K562 (cell line): ENCODE results near the gene VARS1. TPM values are rescaled to one million over a fixed set of nuclear protein-coding genes. Genes with fewer than 3 reads are reported as not detected.

Experiments used
- BRD4 ChIP-seq: fragments of 200-600 bp; sonication (generic); IDR thresholded peaks from 2 replicates; pipeline ENCODE4 v1.6.1; 2017; ENCODE audit warnings: inconsistent platforms
- BRD9 ChIP-seq: fragments of 450-650 bp; IDR thresholded peaks from 2 replicates; pipeline ENCODE4 v1.6.1; 2018; ENCODE audit warnings: low read depth; ENCODE audit not compliant: partially characterized antibody
- CBX3 ChIP-seq, 2 experiments: IDR thresholded peaks; 1 replicate in 1 of 2; 2 replicates in 1 of 2; pipeline ENCODE4 v1.6.1; 2012; ENCODE audit warnings: inconsistent platforms in 2 of 2, low read length in 2 of 2, borderline replicate concordance in 1 of 2, control low read depth in 1 of 2
- CREB1 ChIP-seq, 2 experiments: sonication (generic) in 1 of 2; formaldehyde crosslinking in 1 of 2; IDR thresholded peaks; 2 replicates each; pipeline versions ENCODE4 v1.6.1 to v1.8.0; 2012 to 2022; ENCODE audit warnings: inconsistent platforms in 1 of 2, mild to moderate bottlenecking in 1 of 2, missing genetic modification reagents in 1 of 2, moderate library complexity in 1 of 2
- ETV6 ChIP-seq, 3 experiments: fragments of 150-350 bp in 1 of 3; sonication (generic) in 1 of 3; formaldehyde crosslinking in 1 of 3; IDR thresholded peaks; 2 replicates each; pipeline versions ENCODE4 v1.6.1 to v1.8.0; 2014 to 2022; ENCODE audit warnings: borderline replicate concordance in 2 of 3, low read depth in 2 of 3, antibody characterized with exemption in 1 of 3, low read length in 1 of 3, mild to moderate bottlenecking in 1 of 3, missing genetic modification reagents in 1 of 3
- GATAD2B ChIP-seq: fragments of 450-650 bp; IDR thresholded peaks from 2 replicates; pipeline ENCODE4 v1.6.1; 2017; ENCODE audit warnings: mild to moderate bottlenecking, borderline replicate concordance
- HDAC1 ChIP-seq, 2 experiments: fragments of 450-650 bp; IDR thresholded peaks; 2 replicates each; pipeline ENCODE4 v1.6.1; 2016 to 2017; ENCODE audit warnings: inconsistent platforms in 1 of 2, mild to moderate bottlenecking in 1 of 2, moderate library complexity in 1 of 2
- HNRNPUL1 ChIP-seq: fragments of 200-400 bp; formaldehyde crosslinking; IDR thresholded peaks from 2 replicates; pipeline ENCODE4 v1.6.1; 2017; ENCODE audit warnings: low read length
- ILF3 ChIP-seq: fragments of 450-650 bp; IDR thresholded peaks from 2 replicates; pipeline ENCODE4 v1.6.1; 2018; ENCODE audit warnings: antibody characterized with exemption, mild to moderate bottlenecking, moderate library complexity, borderline replicate concordance
- IRF2 ChIP-seq: sonication (generic); formaldehyde crosslinking; IDR thresholded peaks from 2 replicates; pipeline ENCODE4 v1.8.1; 2022; ENCODE audit warnings: mild to moderate bottlenecking, missing genetic modification reagents
- LARP7 ChIP-seq: fragments of 450-650 bp; IDR thresholded peaks from 2 replicates; pipeline ENCODE4 v1.6.1; 2016
- PHB2 ChIP-seq: fragments of 450-650 bp; IDR thresholded peaks from 2 replicates; pipeline ENCODE4 v1.6.1; 2017; ENCODE audit warnings: low read depth
- POLR3G ChIP-seq: IDR thresholded peaks from 2 replicates; pipeline ENCODE4 v1.6.1; 2011; ENCODE audit not compliant: insufficient read length, insufficient replicate concordance; ENCODE audit errors: extremely low read depth
- RB1 ChIP-seq: fragments of 450-650 bp; IDR thresholded peaks from 2 replicates; pipeline ENCODE4 v1.6.1; 2017; ENCODE audit warnings: low read depth, mild to moderate bottlenecking
- SP2 ChIP-seq: IDR thresholded peaks from 2 replicates; pipeline ENCODE4 v1.6.1; 2011; ENCODE audit warnings: mild to moderate bottlenecking, low read depth, low read length, moderate library complexity; ENCODE audit not compliant: poor library complexity, severe bottlenecking; ENCODE audit errors: extremely low read depth
- SRSF1 ChIP-seq: fragments of 200-400 bp; formaldehyde crosslinking; IDR thresholded peaks from 2 replicates; pipeline ENCODE4 v1.6.1; 2017; ENCODE audit warnings: mild to moderate bottlenecking, low read depth, low read length, moderate library complexity
- SRSF3 ChIP-seq: fragments of 200-400 bp; formaldehyde crosslinking; IDR thresholded peaks from 2 replicates; pipeline ENCODE4 v1.6.1; 2016; ENCODE audit warnings: mild to moderate bottlenecking, low read length, moderate library complexity; ENCODE audit not compliant: insufficient read depth
- TSC22D4 ChIP-seq: fragments of 450-650 bp; IDR thresholded peaks from 2 replicates; pipeline ENCODE4 v1.6.1; 2016; ENCODE audit warnings: missing genetic modification characterization, missing biosample characterization, control low read depth
- ZC3H4 ChIP-seq: sonication (generic); formaldehyde crosslinking; IDR thresholded peaks from 2 replicates; pipeline ENCODE4 v1.9.0; 2021; ENCODE audit warnings: missing genetic modification reagents, borderline replicate concordance
- ZNF174 ChIP-seq: fragments of 250-450 bp; sonication (Bioruptor Pico); IDR thresholded peaks from 2 replicates; pipeline ENCODE4 v1.4.0; 2020; ENCODE audit warnings: mild to moderate bottlenecking
- ZNF232 ChIP-seq: sonication (generic); formaldehyde crosslinking; IDR thresholded peaks from 2 replicates; pipeline ENCODE4 v1.8.0; 2022; ENCODE audit warnings: mild to moderate bottlenecking, missing genetic modification reagents
- ZNF347 ChIP-seq: fragments of 450-650 bp; formaldehyde crosslinking; IDR thresholded peaks from 2 replicates; pipeline ENCODE4 v1.4.0; 2020; ENCODE audit warnings: low read depth, mild to moderate bottlenecking, moderate library complexity
- ZNF561 ChIP-seq: fragments of 450-650 bp; formaldehyde crosslinking; conservative IDR thresholded peaks from 2 replicates; pipeline ENCODE4 v1.4.0; 2020; ENCODE audit warnings: mild to moderate bottlenecking, moderate library complexity
- ZNF57 ChIP-seq: fragments of 450-650 bp; formaldehyde crosslinking; IDR thresholded peaks from 2 replicates; pipeline ENCODE4 v1.4.0; 2020; ENCODE audit warnings: mild to moderate bottlenecking, moderate library complexity
- ZNF696 ChIP-seq: fragments of 250-450 bp; sonication (Bioruptor Pico); conservative IDR thresholded peaks from 2 replicates; pipeline ENCODE4 v1.4.0; 2020; ENCODE audit warnings: mild to moderate bottlenecking, moderate library complexity
- ZNF717 ChIP-seq: fragments of 250-450 bp; sonication (Bioruptor Pico); IDR thresholded peaks from 2 replicates; pipeline ENCODE4 v1.5.0; 2021
- polyA plus RNA-seq, 8 experiments: library from polyadenylated mRNA; depleted of rRNA in 4 of 8; stranded (reverse) in 5 of 8; unstranded in 3 of 8; fragments of >200 nt; fragmentation: Nextera tagmentation in 2 of 8; fragmentation: Illumina TruSeq in 1 of 8; extraction: Ambion mirVana in 2 of 8; extraction: Trizol in 1 of 8; gene quantifications; 2 replicates each; pipeline versions ENCODE4 v1.2.1 to v1.2.3, GENCODE V29; 2011 to 2014; ENCODE audit warnings: inconsistent platforms in 1 of 8, missing spikeins in 1 of 8
- total RNA-seq, 7 experiments: library from RNA; depleted of rRNA in 6 of 7; stranded (reverse); fragments of >200 nt in 6 of 7; fragmentation: Illumina TruSeq in 2 of 7; extraction: Trizol in 2 of 7; gene quantifications; 2 replicates each; pipeline versions ENCODE4 v1.2.1 to v1.2.3, GENCODE V29; 2011 to 2021; ENCODE audit warnings: low replicate concordance in 1 of 7
- TF ChIP-seq, protein P1 (sequence below): fragments of 450-650 bp; formaldehyde crosslinking; IDR thresholded peaks from 2 replicates; pipeline ENCODE4 v1.4.0; 2020; ENCODE audit warnings: mild to moderate bottlenecking, moderate library complexity

Gene VARS1
- total and polyA plus RNA-seq, 9 of the 15 experiments (the other 6 are each of a cell fraction or from before 2014, with no cell fraction given): 2.9 to 488 (median 130) TPM

DNA sequence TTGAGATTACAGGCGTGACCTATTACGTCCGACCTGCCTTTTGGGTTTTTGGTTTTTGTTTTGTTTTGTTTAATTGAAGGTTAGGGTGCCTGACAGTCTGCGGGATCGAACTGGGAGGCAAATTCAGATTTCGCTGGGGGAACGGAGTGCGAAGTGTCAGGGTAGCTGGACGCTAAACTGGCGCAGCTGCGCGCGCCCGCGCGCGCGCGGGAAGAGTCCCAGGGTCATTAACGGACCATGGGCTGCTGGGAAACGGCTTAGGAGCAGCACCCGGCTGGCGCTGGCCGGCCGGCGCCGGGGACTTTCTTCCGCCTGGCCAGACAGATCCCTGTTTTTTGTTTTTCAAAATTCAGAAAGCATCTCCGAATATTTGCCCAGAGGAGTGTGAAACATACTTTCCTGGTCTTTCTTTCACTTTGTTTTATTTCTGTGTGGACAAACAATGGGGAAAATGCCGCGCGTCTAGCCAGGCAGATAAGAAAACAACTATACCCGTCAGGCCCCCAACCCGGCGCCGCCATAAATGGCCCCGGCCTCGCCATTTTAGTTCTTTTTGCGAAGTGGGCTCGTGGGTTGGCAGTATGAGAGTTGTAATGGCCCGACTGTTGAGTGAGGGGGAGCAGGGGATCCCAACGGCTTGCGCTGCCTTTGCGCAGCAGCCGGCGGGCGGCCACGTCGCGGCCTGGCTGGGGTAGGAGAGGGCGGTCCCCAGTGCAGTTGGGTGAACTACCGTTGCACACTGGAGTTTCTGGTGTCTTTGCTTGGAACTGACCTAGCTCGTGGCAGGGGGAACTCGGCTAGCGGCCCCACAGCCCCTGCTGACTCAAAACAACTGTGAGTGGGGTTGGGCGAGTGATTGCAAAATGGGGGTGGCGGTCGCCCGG is 39.1 kb upstream of the VARS1 start (continued):
- peak; percentile 79; the same call in 1 of the 2 replicates for TF ChIP-seq ZNF57 (CRISPR knock-in tag)
- TF ChIP-seq HDAC1 (IDR thresholded peaks at IDR 0.05): peak in 1 of 2 experiments; percentile 95; a peak in 2 of 4 replicates
- no peak for TF ChIP-seq RB1
- TF ChIP-seq CREB1 (IDR thresholded peaks at IDR 0.05): peak; percentile 51
- TF ChIP-seq CREB1 (CRISPR knock-in tag; IDR thresholded peaks at IDR 0.05): no peak
- TF ChIP-seq SP2: no peak
- TF ChIP-seq ZNF232 (CRISPR knock-in tag): peak; percentile 74; the same call in 1 of the 2 replicates
- peak; percentile 89; the same call in 1 of the 2 replicates for TF ChIP-seq BRD4
- TF ChIP-seq ZNF347 (CRISPR knock-in tag): no peak; the same call in 1 of the 2 replicates
- peak; percentile 93; the same call in 1 of the 2 replicates for TF ChIP-seq SRSF3
- no peak for TF ChIP-seq POLR3G
- TF ChIP-seq HNRNPUL1: no peak
- TF ChIP-seq ZNF717 (CRISPR knock-in tag): 0 out of 2 replicates have a peak, but pooled peaks have one; percentile 91
- TF ChIP-seq ETV6 (IDR thresholded peaks at IDR 0.05; ENCODE audit: borderline replicate concordance in 1 of 2, low read depth in 2 of 2, low read length in 1 of 2): peak in 1 of 2 experiments; percentile 49; a peak in 1 of 4 replicates
- peak; percentile 47; the same call in 1 of the 2 replicates for TF ChIP-seq ETV6 (CRISPR knock-in tag; IDR thresholded peaks at IDR 0.05; ENCODE audit: borderline replicate concordance)
- peak; percentile 97 for TF ChIP-seq BRD9
- TF ChIP-seq IRF2 (CRISPR knock-in tag): no peak
- TF ChIP-seq ZNF696 (CRISPR knock-in tag): peak; percentile 76; the same call in 1 of the 2 replicates
- peak; percentile 90; the same call in 1 of the 2 replicates for TF ChIP-seq SRSF1
- no peak for TF ChIP-seq GATAD2B
- TF ChIP-seq ILF3: no peak
- TF ChIP-seq ZNF561 (CRISPR knock-in tag): peak; percentile 77
- TF ChIP-seq ZC3H4 (CRISPR knock-in tag): peak; percentile 69
- TF ChIP-seq ZNF174 (CRISPR knock-in tag): peak; percentile 85; the same call in 1 of the 2 replicates
- peak; percentile 81 for TF ChIP-seq PHB2
- peak; percentile 99; the same call in 1 of the 2 replicates for TF ChIP-seq LARP7
- peak in 1 of 2 experiments; percentile 46; a peak in 1 of 3 replicates for TF ChIP-seq CBX3 (IDR thresholded peaks at IDR 0.05; ENCODE audit: borderline replicate concordance in 1 of 2, low read length in 2 of 2)
- TF ChIP-seq, protein P1, sequence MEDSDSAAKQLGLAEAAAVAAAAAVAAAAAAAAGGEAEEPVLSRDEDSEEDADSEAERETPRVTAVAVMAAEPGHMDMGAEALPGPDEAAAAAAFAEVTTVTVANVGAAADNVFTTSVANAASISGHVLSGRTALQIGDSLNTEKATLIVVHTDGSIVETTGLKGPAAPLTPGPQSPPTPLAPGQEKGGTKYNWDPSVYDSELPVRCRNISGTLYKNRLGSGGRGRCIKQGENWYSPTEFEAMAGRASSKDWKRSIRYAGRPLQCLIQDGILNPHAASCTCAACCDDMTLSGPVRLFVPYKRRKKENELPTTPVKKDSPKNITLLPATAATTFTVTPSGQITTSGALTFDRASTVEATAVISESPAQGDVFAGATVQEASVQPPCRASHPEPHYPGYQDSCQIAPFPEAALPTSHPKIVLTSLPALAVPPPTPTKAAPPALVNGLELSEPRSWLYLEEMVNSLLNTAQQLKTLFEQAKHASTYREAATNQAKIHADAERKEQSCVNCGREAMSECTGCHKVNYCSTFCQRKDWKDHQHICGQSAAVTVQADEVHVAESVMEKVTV: peak; percentile 10; the same call in 1 of the 2 replicates
- TF ChIP-seq TSC22D4 (tag): no peak
